ENCODE results near the gene INTS1. TPM values are rescaled to one million over a fixed set of nuclear protein-coding genes. Genes with fewer than 3 reads are reported as not detected.
A peak's percentile ranks its signal among the peaks of the same experiment; 100 is the strongest.

INTS1 gene
- total and polyA plus RNA-seq, 2 donors (not counting 1 experiment from before 2014, with no cell fraction given) = 128 to 160 TPM

GRCh38 chr7:1544178-1544895, 40.1 kb upstream of the INTS1 start:
- 80% methylated on average over 36 of the region's 41 CpGs for WGBS (ENCODE audit: insufficient coverage)

More at GRCh38 chr7:1544178-1544895, 40.1 kb upstream of the INTS1 start:
- Histone ChIP-seq H3K4me2 (replicated peaks; ENCODE audit: low read depth, low read length, poor library complexity, severe bottlenecking) (no peak overlapping the region), H3K27ac (ENCODE audit: low read length in 2 of 2) (no peak overlapping the region), H3K79me2 (ENCODE audit: control insufficient read depth, insufficient read depth, low read length) (no peaks in the 10 kb centered on the region), H3K27me3 (replicated peaks in 1 of 4; ENCODE audit: control extremely low read depth in 1 of 4, control insufficient read depth in 3 of 4, insufficient read depth in 4 of 4, low read length in 3 of 4) (no peaks in the 10 kb centered on the region), H3K4me1 (ENCODE audit: control insufficient read depth in 2 of 2, insufficient read depth in 2 of 2, low read length in 2 of 2) (no peaks in the 10 kb centered on the region), H3K4me3 (ENCODE audit: control extremely low read depth in 1 of 5, extremely low read depth in 1 of 5, insufficient read depth in 1 of 5, low read depth in 2 of 5, low read length in 4 of 5) (no peak overlapping the region), H4K20me1 (ENCODE audit: control insufficient read depth, insufficient read depth, low read length, poor library complexity, severe bottlenecking) (peaks cover 38% of the 10 kb centered on the region), H3K36me3 (replicated peaks in 1 of 2; ENCODE audit: control extremely low read depth in 1 of 2, control insufficient read depth in 1 of 2, extremely low read depth in 1 of 2, insufficient read depth in 2 of 2, low read length in 1 of 2) (peaks cover 0 to 30% of the 10 kb centered on the region in 2 experiments), H2AFZ (ENCODE audit: insufficient read depth, low read depth, low read length, poor library complexity, severe bottlenecking) (no peak overlapping the region), H3K9me3 (ENCODE audit: control extremely low read depth in 1 of 3, control insufficient read depth in 2 of 3, insufficient read depth in 1 of 3, low read length in 2 of 3) (no peaks in the 10 kb centered on the region), H3K9ac (ENCODE audit: low read length) (no peak overlapping the region)
- intact Hi-C loops (cut with micrococcal nuclease) = no loop called here
- Mint-ChIP-seq H3K9me3 (ENCODE audit: insufficient read depth) (no peaks in the 10 kb centered on the region), H3K27ac (no peak overlapping the region), H3K27me3 (no peaks in the 10 kb centered on the region), H3K4me3 (no peak overlapping the region), H3K4me1 (peaks cover 5% of the 10 kb centered on the region)
- TF ChIP-seq CTCF (IDR thresholded peaks at IDR 0.05) (no peak), EZH2 (IDR thresholded peaks at IDR 0.05; ENCODE audit: borderline replicate concordance, insufficient read depth, low read depth, low read length, poor library complexity, severe bottlenecking) (no peak)
- CTCF ChIA-PET = no interaction called here
- ATAC-seq (ENCODE audit: low read depth) (no peak), DNase-seq (peak; percentile 39)
- POLR2A ChIA-PET = interaction anchor here (0.6 kb wide), 1 partner anchor 32 kb away, joined by 6 read pairs; no protein-coding TSS in a partner anchor

Measured in B cell (primary cell).